Prostate gland (tissue), 2 donors: ENCODE results near the gene CST4.

Source experiments
- POLR2A ChIP-seq: fragments of 450-650 bp; IDR thresholded peaks from one replicate; pipeline ENCODE4 v1.6.1; 2016; ENCODE audit warnings: antibody characterized with exemption, mild to moderate bottlenecking
- POLR2AphosphoS5 ChIP-seq: sonication (generic); formaldehyde crosslinking; IDR thresholded peaks from one replicate; pipeline ENCODE4 v1.6.1; 2017; ENCODE audit warnings: antibody characterized with exemption
- TF ChIP-seq, protein P1 (sequence below), 4 experiments: fragments of 200-600 bp in 2 of 4; fragments of 450-650 bp in 2 of 4; sonication (generic) in 2 of 4; IDR thresholded peaks; 1 replicate in 3 of 4; 2 replicates in 1 of 4; pipeline ENCODE4 v1.5.1; 2016 to 2019; ENCODE audit warnings: antibody characterized with exemption in 4 of 4, mild to moderate bottlenecking in 2 of 4, moderate library complexity in 2 of 4

DNA sequence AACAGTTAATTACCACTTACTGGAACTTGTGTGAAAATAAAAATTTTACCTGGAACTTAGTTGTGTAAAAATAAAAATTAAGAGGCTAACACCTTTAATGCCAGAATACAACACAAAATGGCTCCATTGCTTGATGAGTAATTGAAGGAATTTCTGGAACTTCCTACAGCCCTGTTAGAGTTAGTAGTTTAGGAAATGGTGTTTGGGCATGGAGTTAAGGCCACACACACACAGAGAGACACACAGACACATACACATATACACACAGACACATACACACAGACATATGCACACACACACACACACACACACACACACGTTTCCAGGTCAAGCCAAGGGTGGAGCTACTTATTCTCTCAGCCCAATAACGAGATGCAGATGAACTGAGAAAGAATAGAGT is 30.5 kb downstream of the CST4 start:
- TF ChIP-seq, protein P1, sequence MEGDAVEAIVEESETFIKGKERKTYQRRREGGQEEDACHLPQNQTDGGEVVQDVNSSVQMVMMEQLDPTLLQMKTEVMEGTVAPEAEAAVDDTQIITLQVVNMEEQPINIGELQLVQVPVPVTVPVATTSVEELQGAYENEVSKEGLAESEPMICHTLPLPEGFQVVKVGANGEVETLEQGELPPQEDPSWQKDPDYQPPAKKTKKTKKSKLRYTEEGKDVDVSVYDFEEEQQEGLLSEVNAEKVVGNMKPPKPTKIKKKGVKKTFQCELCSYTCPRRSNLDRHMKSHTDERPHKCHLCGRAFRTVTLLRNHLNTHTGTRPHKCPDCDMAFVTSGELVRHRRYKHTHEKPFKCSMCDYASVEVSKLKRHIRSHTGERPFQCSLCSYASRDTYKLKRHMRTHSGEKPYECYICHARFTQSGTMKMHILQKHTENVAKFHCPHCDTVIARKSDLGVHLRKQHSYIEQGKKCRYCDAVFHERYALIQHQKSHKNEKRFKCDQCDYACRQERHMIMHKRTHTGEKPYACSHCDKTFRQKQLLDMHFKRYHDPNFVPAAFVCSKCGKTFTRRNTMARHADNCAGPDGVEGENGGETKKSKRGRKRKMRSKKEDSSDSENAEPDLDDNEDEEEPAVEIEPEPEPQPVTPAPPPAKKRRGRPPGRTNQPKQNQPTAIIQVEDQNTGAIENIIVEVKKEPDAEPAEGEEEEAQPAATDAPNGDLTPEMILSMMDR (IDR thresholded peaks at IDR 0.05), result no peak
- TF ChIP-seq POLR2A, result no peak
- no peak for TF ChIP-seq POLR2AphosphoS5
